Peyer's patch (tissue), 4 donors: ENCODE data around the gene HSD17B11.

Source experiments
- CTCF ChIP-seq, 6 experiments: fragments of 450-650 bp in 4 of 6; fragments of 200-600 bp in 2 of 6; sonication (generic) in 1 of 6; IDR thresholded peaks; one replicate each; pipeline ENCODE4 v1.5.1; 2017 to 2019; ENCODE audit warnings: antibody characterized with exemption in 6 of 6, mild to moderate bottlenecking in 3 of 6, moderate library complexity in 1 of 6
- POLR2A ChIP-seq, 2 donors: fragments of 450-650 bp; IDR thresholded peaks; one replicate each; pipeline ENCODE4 v1.5.1; 2017; ENCODE audit warnings: antibody characterized with exemption in 2 of 2, mild to moderate bottlenecking in 2 of 2, moderate library complexity in 2 of 2

DNA sequence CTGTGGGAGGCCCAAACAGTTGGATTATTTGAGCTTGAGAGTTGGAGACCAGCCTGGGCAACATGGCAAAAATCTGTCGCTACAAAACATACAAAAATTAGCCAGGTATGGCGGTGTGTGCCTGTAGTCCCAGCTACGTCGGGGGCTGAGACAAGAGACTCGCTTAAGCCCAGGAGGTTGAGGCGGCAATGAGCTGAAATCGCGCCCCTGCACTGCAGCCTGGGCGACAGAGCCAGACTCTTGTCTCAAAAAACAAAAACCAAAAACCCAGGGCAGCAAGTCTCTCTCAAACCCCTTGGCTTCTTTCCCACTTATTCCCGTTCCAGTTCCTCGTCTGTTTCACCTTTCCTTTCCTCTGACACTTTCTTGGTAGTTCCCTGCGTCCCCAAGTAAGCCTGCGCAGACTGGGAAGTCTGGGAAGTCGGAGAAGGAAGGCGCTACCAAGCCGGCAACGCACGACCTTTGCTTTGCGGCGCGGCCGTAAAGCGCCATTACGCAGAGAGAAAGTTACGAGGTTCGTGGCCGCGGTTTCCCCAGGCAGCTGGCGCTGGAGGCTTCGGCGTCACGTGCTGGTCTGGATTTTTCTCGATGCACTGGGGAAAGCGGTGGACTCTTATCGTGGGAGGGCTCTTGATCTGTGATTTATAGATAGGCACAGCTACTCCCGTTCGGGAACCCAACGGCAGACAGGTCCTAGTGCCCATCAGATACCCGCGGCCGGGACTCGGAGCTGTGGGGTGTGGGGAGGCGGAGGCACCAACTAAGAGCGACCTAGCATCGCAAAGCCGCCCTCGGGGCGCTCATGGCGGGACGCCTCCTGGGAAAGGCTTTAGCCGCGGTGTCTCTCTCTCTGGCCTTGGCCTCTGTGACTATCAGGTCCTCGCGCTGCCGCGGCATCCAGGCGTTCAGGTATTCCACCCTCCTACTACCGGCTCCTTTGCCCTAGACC, 31.4 kb upstream of the HSD17B11 start, which contains the start of gene NUDT9:
- TF ChIP-seq CTCF (IDR thresholded peaks at IDR 0.05) = peak in 1 of 6 experiments; percentile 6
- TF ChIP-seq POLR2A (IDR thresholded peaks at IDR 0.05) = peak; percentile 57 to 82
